BLaER1 treated with 17β-estradiol and CSF1 and Interleukin-3, amounts not matched to agents 10 nM and 100 nM (cell line): ENCODE data around the gene AP4B1.

ENCODE experiments used
- H3K27ac ChIP-seq, 11 experiments: shearing (Covaris generic); formaldehyde crosslinking; 2 replicates each; pipeline ENCODE4 v1.8.1; 2022
- H3K27me3 ChIP-seq, 11 experiments: shearing (Covaris generic); formaldehyde crosslinking; 2 replicates each; pipeline ENCODE4 v1.8.1; 2022
- H3K36me3 ChIP-seq, 11 experiments: shearing (Covaris generic); formaldehyde crosslinking; 2 replicates each; pipeline ENCODE4 v1.8.1; 2022
- H3K4me1 ChIP-seq, 10 experiments: shearing (Covaris generic); formaldehyde crosslinking; 2 replicates each; pipeline ENCODE4 v1.8.1; 2022
- H3K4me2 ChIP-seq, 11 experiments: shearing (Covaris generic); formaldehyde crosslinking; 2 replicates each; pipeline ENCODE4 v1.8.1; 2022
- H3K4me3 ChIP-seq, 10 experiments: shearing (Covaris generic); formaldehyde crosslinking; 2 replicates each; pipeline ENCODE4 v1.8.1; 2022
- H3K9ac ChIP-seq, 11 experiments: shearing (Covaris generic); formaldehyde crosslinking; 2 replicates each; pipeline ENCODE4 v1.8.1; 2022
- H3K9me3 ChIP-seq, 11 experiments: shearing (Covaris generic); formaldehyde crosslinking; replicated peaks in 1 of 11; 2 replicates each; pipeline ENCODE4 v1.8.1; 2022
- H4K20me1 ChIP-seq, 11 experiments: shearing (Covaris generic); formaldehyde crosslinking; 2 replicates each; pipeline ENCODE4 v1.8.1; 2022
- Cebpa-rat ChIP-seq, 11 experiments: shearing (Covaris generic); IDR thresholded peaks; 2 replicates each; pipeline ENCODE4 v1.8.1; 2022

AP4B1 gene

GRCh38 chr1:113876176-113876575 lies 28.4 kb downstream of the AP4B1 start:
- Histone ChIP-seq H3K27ac (peak overlapping the region in 7 of 11 experiments; percentile 40 to 83 (median 77); a peak in 6 of 22 replicates), H3K9me3 (peaks cover 0 to 12% (median 10%) of the 10 kb centered on the region in 11 experiments; a peak in 9 of 22 replicates), H3K4me1 (peaks cover 51 to 79% (median 67%) of the 10 kb centered on the region in 10 experiments), H3K9ac (no peak overlapping the region), H3K4me3 (no peak overlapping the region), H4K20me1 (no peaks in the 10 kb centered on the region), H3K36me3 (peaks cover 0 to 6% (median 0%) of the 10 kb centered on the region in 11 experiments; a peak in 2 of 22 replicates), H3K4me2 (peak overlapping the region in 10 of 11 experiments; percentile 4 to 89 (median 50); a peak in 13 of 22 replicates), H3K27me3 (no peaks in the 10 kb centered on the region)
- no peak for TF ChIP-seq Cebpa-rat (IDR thresholded peaks at IDR 0.05)

GRCh38 chr1:113875714-113876113 lies 28.9 kb downstream of the AP4B1 start:
- H3K9ac ChIP-seq = no peak overlapping the region
- peaks cover 52 to 79% (median 66%) of the 10 kb centered on the region in 10 experiments for H3K4me1 ChIP-seq
- H3K9me3 ChIP-seq = peaks cover 0 to 12% (median 10%) of the 10 kb centered on the region in 11 experiments; a peak in 9 of 22 replicates
- TF ChIP-seq Cebpa-rat (IDR thresholded peaks at IDR 0.05) = no peak
- no peaks in the 10 kb centered on the region for H4K20me1 ChIP-seq
- no peaks in the 10 kb centered on the region for H3K27me3 ChIP-seq
- H3K4me2 ChIP-seq = peak overlapping the region in 10 of 11 experiments; percentile 4 to 89 (median 50); a peak in 17 of 22 replicates
- no peak overlapping the region for H3K4me3 ChIP-seq
- H3K27ac ChIP-seq = peak overlapping the region in 8 of 11 experiments; percentile 40 to 83 (median 76); a peak in 8 of 22 replicates
- peaks cover 0 to 6% (median 0%) of the 10 kb centered on the region in 11 experiments; a peak in 2 of 22 replicates for H3K36me3 ChIP-seq

- Histone ChIP-seq H3K9me3 (0 out of 22 replicates have a peak, but pooled peaks cover 0 to under 1% (median 0%) of the 10 kb centered on the region in 11 experiments), H3K4me3 (peak overlapping the region in 6 of 10 experiments; percentile 3 to 52 (median 22); a peak in 6 of 20 replicates), H3K4me2 (peak overlapping the region; percentile 58 to 89 (median 69)), H3K36me3 (no peaks in the 10 kb centered on the region), H3K9ac (peak overlapping the region in 10 of 11 experiments; percentile 18 to 69 (median 56); a peak in 18 of 22 replicates), H3K4me1 (peaks cover 53 to 79% (median 69%) of the 10 kb centered on the region in 10 experiments), H4K20me1 (no peaks in the 10 kb centered on the region), H3K27ac (peak overlapping the region; percentile 45 to 83 (median 76); a peak in 21 of 22 replicates), H3K27me3 (no peaks in the 10 kb centered on the region)
- TF ChIP-seq Cebpa-rat (IDR thresholded peaks at IDR 0.05) = peak in 2 of 11 experiments; percentile 22 to 56; a peak in 1 of 22 replicates
These were observed 30.4 kb downstream of the AP4B1 start for GRCh38 chr1:113874012-113874879.

GRCh38 chr1:113872219-113872935 lies 32.2 kb downstream of the AP4B1 start:
- H3K27ac ChIP-seq = peak overlapping the region; percentile 51 to 83 (median 75); a peak in 21 of 22 replicates
- H3K9ac ChIP-seq = peak overlapping the region; percentile 28 to 68 (median 59); a peak in 18 of 22 replicates
- 0 out of 22 replicates have a peak, but pooled peaks of 2 of the 11 experiments have one; percentile 12 to 32 for TF ChIP-seq Cebpa-rat (IDR thresholded peaks at IDR 0.05)
- H3K4me1 ChIP-seq = peaks cover 53 to 91% (median 74%) of the 10 kb centered on the region in 10 experiments
- H3K27me3 ChIP-seq = no peaks in the 10 kb centered on the region
- no peaks in the 10 kb centered on the region for H4K20me1 ChIP-seq
- no peaks in the 10 kb centered on the region for H3K9me3 ChIP-seq
- H3K36me3 ChIP-seq = no peaks in the 10 kb centered on the region
- peak overlapping the region in 1 of 10 experiments; percentile 57; a peak in 4 of 20 replicates for H3K4me3 ChIP-seq
- H3K4me2 ChIP-seq = peak overlapping the region; percentile 72 to 89 (median 84)

- peak within 1 kb of the TSS; percentile 51 to 83 (median 75); a peak in 21 of 22 replicates for H3K27ac ChIP-seq
- H3K4me3 ChIP-seq = peak within 1 kb of the TSS; percentile 35 to 68 (median 56); a peak in 19 of 20 replicates
- H3K9ac ChIP-seq = peak within 1 kb of the TSS; percentile 45 to 68 (median 59)
- no peak; a peak in 1 of 22 replicates for TF ChIP-seq Cebpa-rat (IDR thresholded peaks at IDR 0.05)
- peak within 1 kb of the TSS; percentile 72 to 89 (median 84) for H3K4me2 ChIP-seq
- H3K4me1 ChIP-seq = peaks cover 53 to 92% (median 74%) of the 10 kb centered on the region in 10 experiments
- H4K20me1 ChIP-seq = no peaks in the 10 kb centered on the region
- no peaks in the 10 kb centered on the region for H3K9me3 ChIP-seq
- H3K36me3 ChIP-seq = peaks cover 0 to 2% (median 0%) of the 10 kb centered on the region in 11 experiments; a peak in 2 of 22 replicates
- H3K27me3 ChIP-seq = no peaks in the 10 kb centered on the region
These were observed 32.9 kb downstream of the AP4B1 start, which contains the start of gene PTPN22 for GRCh38 chr1:113871597-113872113. PTPN22 (minus strand) TSS chr1:113871712.

GRCh38 chr1:113870778-113871177 lies 33.8 kb downstream of the AP4B1 start:
- H4K20me1 ChIP-seq = no peaks in the 10 kb centered on the region
- H3K9me3 ChIP-seq = no peaks in the 10 kb centered on the region
- H3K4me3 ChIP-seq = peak overlapping the region; percentile 35 to 68 (median 56); a peak in 18 of 20 replicates
- no peak for TF ChIP-seq Cebpa-rat (IDR thresholded peaks at IDR 0.05)
- peak overlapping the region; percentile 72 to 89 (median 84) for H3K4me2 ChIP-seq
- peaks cover 49 to 85% (median 71%) of the 10 kb centered on the region in 10 experiments for H3K4me1 ChIP-seq
- peak overlapping the region; percentile 27 to 68 (median 59); a peak in 18 of 22 replicates for H3K9ac ChIP-seq
- peaks cover 0 to 5% (median 0%) of the 10 kb centered on the region in 11 experiments; a peak in 3 of 22 replicates for H3K36me3 ChIP-seq
- H3K27ac ChIP-seq = peak overlapping the region; percentile 34 to 83 (median 75); a peak in 21 of 22 replicates
- no peaks in the 10 kb centered on the region for H3K27me3 ChIP-seq

- no peaks in the 10 kb centered on the region for H4K20me1 ChIP-seq
- TF ChIP-seq Cebpa-rat (IDR thresholded peaks at IDR 0.05) = peak in 6 of 11 experiments; percentile 16 to 79 (median 38); a peak in 5 of 22 replicates
- H3K27me3 ChIP-seq = no peaks in the 10 kb centered on the region
- peaks cover 0 to 17% (median 0%) of the 10 kb centered on the region in 11 experiments; a peak in 5 of 22 replicates for H3K36me3 ChIP-seq
- peak overlapping the region in 1 of 11 experiments; percentile 23; a peak in 1 of 22 replicates for H3K9ac ChIP-seq
- H3K27ac ChIP-seq = peak overlapping the region in 2 of 11 experiments; percentile 23 to 25; a peak in 3 of 22 replicates
- H3K4me3 ChIP-seq = no peak overlapping the region
- peak overlapping the region in 7 of 11 experiments; percentile 11 to 89 (median 84); a peak in 12 of 22 replicates for H3K4me2 ChIP-seq
- peaks cover 30 to 62% (median 50%) of the 10 kb centered on the region in 10 experiments for H3K4me1 ChIP-seq
- H3K9me3 ChIP-seq = no peaks in the 10 kb centered on the region
These were observed 36.1 kb downstream of the AP4B1 start for GRCh38 chr1:113868387-113869083.
